Vagina (tissue), 2 donors: ENCODE measurements around the gene TUBA3C. TPM values are rescaled to one million over a fixed set of nuclear protein-coding genes. Genes with fewer than 3 reads are reported as not detected.

Source experiments
- DNase-seq, 2 donors: peaks; one replicate each; pipeline ENCODE4 v3.0.0-alpha.2; 2017; ENCODE audit errors: extremely low spot score in 2 of 2
- H3K27ac ChIP-seq: fragments of 200-600 bp; sonication (generic); one replicate; pipeline ENCODE4 v1.5.1; 2019
- H3K27me3 ChIP-seq: fragments of 200-600 bp; sonication (generic); one replicate; pipeline ENCODE4 v1.5.1; 2019
- H3K36me3 ChIP-seq, 2 donors: fragments of 200-600 bp; sonication (generic); one replicate each; pipeline ENCODE4 v1.5.1; 2017 to 2019
- H3K4me1 ChIP-seq: fragments of 200-600 bp; sonication (generic); one replicate; pipeline ENCODE4 v1.5.1; 2019
- H3K4me3 ChIP-seq, 2 donors: fragments of 200-600 bp; sonication (generic); 1 replicate in 1 of 2; 2 replicates in 1 of 2; pipeline ENCODE4 v1.5.1; 2016 to 2019
- H3K9me3 ChIP-seq: fragments of 200-600 bp; sonication (generic); one replicate; pipeline ENCODE4 v1.5.1; 2019
- CTCF ChIP-seq, 3 experiments: fragments of 450-650 bp in 2 of 3; fragments of 200-600 bp in 1 of 3; sonication (generic) in 1 of 3; IDR thresholded peaks; one replicate each; pipeline ENCODE4 v1.5.1; 2017 to 2019; ENCODE audit warnings: antibody characterized with exemption in 3 of 3, mild to moderate bottlenecking in 2 of 3, moderate library complexity in 2 of 3
- POLR2A ChIP-seq, 2 donors: fragments of 450-650 bp; IDR thresholded peaks; one replicate each; pipeline ENCODE4 v1.6.1; 2017; ENCODE audit warnings: antibody characterized with exemption in 2 of 2, mild to moderate bottlenecking in 2 of 2, moderate library complexity in 2 of 2
- POLR2AphosphoS5 ChIP-seq, 2 donors: sonication (generic); formaldehyde crosslinking; IDR thresholded peaks; one replicate each; pipeline ENCODE4 v1.9.0; 2017; ENCODE audit warnings: antibody characterized with exemption in 2 of 2, mild to moderate bottlenecking in 2 of 2, low read depth in 1 of 2; ENCODE audit not compliant: insufficient read depth in 1 of 2
- intact Hi-C: fragments of 100-400 bp; cut with DNase I; formaldehyde crosslinking; loops from one replicate; pipeline ENCODE4 v1.15.1; 2023
- total RNA-seq: library from RNA; depleted of rRNA; stranded (reverse); fragments of >200 nt; gene quantifications from one replicate; pipeline ENCODE4 v1.2.3, GENCODE V29; 2016

The TUBA3C gene
- total RNA-seq, 1 donor from 2014 or later, result not detected

GRCh38 chr13:19156013-19156825 is 25.4 kb downstream of the TUBA3C start:
- H3K36me3 ChIP-seq, result no peaks in the 10 kb centered on the region
- DNase-seq, result no peak
- H3K4me3 ChIP-seq, result no peak overlapping the region
- H3K27me3 ChIP-seq, result no peaks in the 10 kb centered on the region
- no peaks in the 10 kb centered on the region for H3K4me1 ChIP-seq
- H3K9me3 ChIP-seq, result no peaks in the 10 kb centered on the region
- intact Hi-C loops, result no loop called here
- H3K27ac ChIP-seq, result no peak overlapping the region
- no peak for TF ChIP-seq POLR2A (IDR thresholded peaks at IDR 0.05)
- TF ChIP-seq POLR2AphosphoS5 (IDR thresholded peaks at IDR 0.05; ENCODE audit: insufficient read depth in 1 of 2, low read depth in 1 of 2), result no peak
- TF ChIP-seq CTCF (IDR thresholded peaks at IDR 0.05), result no peak

GRCh38 chr13:19155321-19155861 is 26.2 kb downstream of the TUBA3C start:
- DNase-seq, result no peak
- H3K4me1 ChIP-seq, result no peaks in the 10 kb centered on the region
- no peak overlapping the region for H3K4me3 ChIP-seq
- H3K27ac ChIP-seq, result no peak overlapping the region
- intact Hi-C loops, result no loop called here
- no peak for TF ChIP-seq CTCF (IDR thresholded peaks at IDR 0.05)
- no peak for TF ChIP-seq POLR2AphosphoS5 (IDR thresholded peaks at IDR 0.05; ENCODE audit: insufficient read depth in 1 of 2, low read depth in 1 of 2)
- no peak for TF ChIP-seq POLR2A (IDR thresholded peaks at IDR 0.05)
- H3K27me3 ChIP-seq, result no peaks in the 10 kb centered on the region
- H3K36me3 ChIP-seq, result no peaks in the 10 kb centered on the region
- H3K9me3 ChIP-seq, result no peaks in the 10 kb centered on the region

GRCh38 chr13:19154843-19155242 is 26.8 kb downstream of the TUBA3C start:
- intact Hi-C loops, result no loop called here
- no peaks in the 10 kb centered on the region for H3K4me1 ChIP-seq
- no peak for DNase-seq
- no peaks in the 10 kb centered on the region for H3K36me3 ChIP-seq
- no peaks in the 10 kb centered on the region for H3K9me3 ChIP-seq
- TF ChIP-seq CTCF (IDR thresholded peaks at IDR 0.05) (no peak), POLR2AphosphoS5 (IDR thresholded peaks at IDR 0.05; ENCODE audit: insufficient read depth in 1 of 2, low read depth in 1 of 2) (no peak), POLR2A (IDR thresholded peaks at IDR 0.05) (no peak)
- no peaks in the 10 kb centered on the region for H3K27me3 ChIP-seq
- H3K27ac ChIP-seq, result no peak overlapping the region
- H3K4me3 ChIP-seq, result no peak overlapping the region

GRCh38 chr13:19153782-19154450 is 27.7 kb downstream of the TUBA3C start:
- intact Hi-C loops, result no loop called here
- Histone ChIP-seq H3K9me3 (no peaks in the 10 kb centered on the region), H3K27me3 (no peaks in the 10 kb centered on the region), H3K36me3 (no peaks in the 10 kb centered on the region), H3K4me3 (no peak overlapping the region), H3K27ac (no peak overlapping the region), H3K4me1 (no peaks in the 10 kb centered on the region)
- TF ChIP-seq CTCF (IDR thresholded peaks at IDR 0.05), result no peak
- no peak for TF ChIP-seq POLR2A (IDR thresholded peaks at IDR 0.05)
- TF ChIP-seq POLR2AphosphoS5 (IDR thresholded peaks at IDR 0.05; ENCODE audit: insufficient read depth in 1 of 2, low read depth in 1 of 2), result no peak
- no peak for DNase-seq
